PFSK-1 (cell line): ENCODE measurements around the gene LILRB5.

ENCODE experiments used
- FOXP2 ChIP-seq: optimal IDR thresholded peaks from 2 replicates; pipeline ENCODE3; 2011; ENCODE audit warnings: borderline replicate concordance, control low read depth, inconsistent platforms; ENCODE audit not compliant: insufficient read depth; ENCODE audit errors: extremely low read length, extremely low read depth
- POLR2AphosphoS5 ChIP-seq: IDR thresholded peaks from 2 replicates; pipeline ENCODE4 v1.6.1; 2012; ENCODE audit warnings: low read depth, mild to moderate bottlenecking, control low read depth, low read length, moderate library complexity
- REST ChIP-seq, 2 experiments: IDR thresholded peaks; 2 replicates each; pipeline versions ENCODE4 v1.6.1 to v1.8.0; 2011 to 2012; ENCODE audit warnings: low read depth in 2 of 2, low read length in 2 of 2, control low read depth in 1 of 2, inconsistent platforms in 1 of 2, mild to moderate bottlenecking in 1 of 2, moderate library complexity in 1 of 2; ENCODE audit not compliant: insufficient read depth in 1 of 2
- SIN3A ChIP-seq: IDR thresholded peaks from 2 replicates; pipeline ENCODE4 v1.6.1; 2012; ENCODE audit warnings: mild to moderate bottlenecking, low read length, moderate library complexity, borderline replicate concordance; ENCODE audit not compliant: insufficient read depth

GRCh38 chr19:54299515-54299914 is 42.4 kb upstream of the LILRB5 start:
- TF ChIP-seq POLR2AphosphoS5 (no peak), REST (IDR thresholded peaks at IDR 0.05; ENCODE audit: insufficient read depth in 1 of 2, low read depth in 2 of 2, low read length in 2 of 2) (no peak), FOXP2 (no peak), SIN3A (no peak)
